ENCODE measurements around the gene TTLL1.

DNA sequence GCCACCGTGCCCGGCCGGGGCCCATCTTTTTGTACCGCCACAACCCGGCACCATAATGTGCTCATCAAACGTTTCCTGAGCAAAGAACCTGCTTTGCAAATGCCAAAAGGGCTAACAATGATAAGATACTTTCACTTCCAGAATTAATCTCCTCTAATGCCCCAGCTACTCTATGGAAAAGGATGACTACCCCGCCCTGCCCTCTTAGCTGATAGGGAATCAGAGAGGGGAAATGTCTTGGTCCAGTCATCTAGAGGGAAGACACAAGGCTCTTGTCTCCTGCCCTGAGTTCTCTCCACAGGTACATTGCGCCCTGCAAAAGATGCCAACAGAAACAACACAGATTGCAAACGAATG lies 586 bp downstream of the TTLL1 start:
- TF ChIP-seq, protein P1, sequence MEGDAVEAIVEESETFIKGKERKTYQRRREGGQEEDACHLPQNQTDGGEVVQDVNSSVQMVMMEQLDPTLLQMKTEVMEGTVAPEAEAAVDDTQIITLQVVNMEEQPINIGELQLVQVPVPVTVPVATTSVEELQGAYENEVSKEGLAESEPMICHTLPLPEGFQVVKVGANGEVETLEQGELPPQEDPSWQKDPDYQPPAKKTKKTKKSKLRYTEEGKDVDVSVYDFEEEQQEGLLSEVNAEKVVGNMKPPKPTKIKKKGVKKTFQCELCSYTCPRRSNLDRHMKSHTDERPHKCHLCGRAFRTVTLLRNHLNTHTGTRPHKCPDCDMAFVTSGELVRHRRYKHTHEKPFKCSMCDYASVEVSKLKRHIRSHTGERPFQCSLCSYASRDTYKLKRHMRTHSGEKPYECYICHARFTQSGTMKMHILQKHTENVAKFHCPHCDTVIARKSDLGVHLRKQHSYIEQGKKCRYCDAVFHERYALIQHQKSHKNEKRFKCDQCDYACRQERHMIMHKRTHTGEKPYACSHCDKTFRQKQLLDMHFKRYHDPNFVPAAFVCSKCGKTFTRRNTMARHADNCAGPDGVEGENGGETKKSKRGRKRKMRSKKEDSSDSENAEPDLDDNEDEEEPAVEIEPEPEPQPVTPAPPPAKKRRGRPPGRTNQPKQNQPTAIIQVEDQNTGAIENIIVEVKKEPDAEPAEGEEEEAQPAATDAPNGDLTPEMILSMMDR (IDR thresholded peaks at IDR 0.05), result no peak
- TF ChIP-seq POLR2A (IDR thresholded peaks at IDR 0.05), result no peak
